Gastrocnemius medialis (tissue), 4 donors: Measurements from ENCODE around the gene ZNF846. TPM values are rescaled to one million over a fixed set of nuclear protein-coding genes. Genes with fewer than 3 reads are reported as not detected.
A peak's percentile ranks its signal among the peaks of the same experiment; 100 is the strongest.

Source experiments
- ATAC-seq, 2 donors: fragments of 150-250 bp; one replicate each; pipeline ENCODE4 v1.9.1; 2016
- DNase-seq, 2 donors: peaks; one replicate each; pipeline ENCODE4 v3.0.0-alpha.2; 2019
- H3K27ac ChIP-seq, 4 donors: fragments of 200-600 bp; sonication (generic); 1 replicate in 1 of 4; 2 replicates in 3 of 4; pipeline ENCODE4 v1.5.1; 2016 to 2018; ENCODE audit warnings: mild to moderate bottlenecking in 2 of 4, moderate library complexity in 1 of 4
- H3K27me3 ChIP-seq, 3 donors: fragments of 200-600 bp; sonication (generic) in 2 of 3; 1 replicate in 1 of 3; 2 replicates in 2 of 3; pipeline versions ENCODE4 v1.5.1 to v1.6.0; 2016 to 2019; ENCODE audit warnings: mild to moderate bottlenecking in 1 of 3, moderate library complexity in 1 of 3
- H3K36me3 ChIP-seq, 2 donors: fragments of 200-600 bp; sonication (generic) in 1 of 2; one replicate each; pipeline ENCODE4 v1.5.1; 2017 to 2018
- H3K4me1 ChIP-seq, 2 donors: fragments of 200-600 bp; sonication (generic) in 1 of 2; one replicate each; pipeline ENCODE4 v1.5.1; 2016 to 2017; ENCODE audit warnings: mild to moderate bottlenecking in 2 of 2
- H3K4me3 ChIP-seq, 4 donors: fragments of 200-600 bp; sonication (generic) in 3 of 4; 1 replicate in 1 of 4; 2 replicates in 3 of 4; pipeline ENCODE4 v1.5.1; 2016 to 2019; ENCODE audit warnings: mild to moderate bottlenecking in 2 of 4
- H3K9me3 ChIP-seq, 3 donors: fragments of 200-600 bp; sonication (generic) in 2 of 3; 1 replicate in 1 of 3; 2 replicates in 2 of 3; pipeline ENCODE4 v1.5.1; 2016 to 2019
- POLR2A ChIP-seq, 2 donors: fragments of 450-650 bp; IDR thresholded peaks; one replicate each; pipeline ENCODE4 v1.6.1; 2017; ENCODE audit warnings: antibody characterized with exemption in 2 of 2, mild to moderate bottlenecking in 2 of 2, moderate library complexity in 2 of 2
- in situ Hi-C, 4 donors: fragments of 200-750 bp; cut with MboI; loops; one replicate each; pipeline versions ENCODE4 v1.15.0 to v1.8.0; 2017; ENCODE audit warnings: low sequenced_read_pairs in 4 of 4
- intact Hi-C: fragments of 100-400 bp; cut with DNase I; formaldehyde crosslinking; loops from one replicate; pipeline ENCODE4 v1.15.1; 2023; ENCODE audit warnings: low total_unique reads
- total RNA-seq, 4 donors: library from RNA; depleted of rRNA; stranded (reverse); fragments of >200 nt; gene quantifications; one replicate each; pipeline versions ENCODE4 v1.1.0 to v1.2.3, GENCODE V29; 2016
- TF ChIP-seq, protein P1 (sequence below), 5 experiments: fragments of 450-650 bp in 3 of 5; fragments of 200-600 bp in 2 of 5; sonication (generic) in 2 of 5; IDR thresholded peaks in 4 of 5; conservative IDR thresholded peaks in 1 of 5; 1 replicate in 4 of 5; 2 replicates in 1 of 5; pipeline ENCODE4 v1.5.1; 2016 to 2019; ENCODE audit warnings: antibody characterized with exemption in 5 of 5, mild to moderate bottlenecking in 3 of 5, moderate library complexity in 3 of 5

Gene ZNF846
- total RNA-seq, result 1 to 10 TPM in 3 of 4 donors, under 1 TPM in 1; 0.63 to 5.0 (median 2.1) TPM

DNA sequence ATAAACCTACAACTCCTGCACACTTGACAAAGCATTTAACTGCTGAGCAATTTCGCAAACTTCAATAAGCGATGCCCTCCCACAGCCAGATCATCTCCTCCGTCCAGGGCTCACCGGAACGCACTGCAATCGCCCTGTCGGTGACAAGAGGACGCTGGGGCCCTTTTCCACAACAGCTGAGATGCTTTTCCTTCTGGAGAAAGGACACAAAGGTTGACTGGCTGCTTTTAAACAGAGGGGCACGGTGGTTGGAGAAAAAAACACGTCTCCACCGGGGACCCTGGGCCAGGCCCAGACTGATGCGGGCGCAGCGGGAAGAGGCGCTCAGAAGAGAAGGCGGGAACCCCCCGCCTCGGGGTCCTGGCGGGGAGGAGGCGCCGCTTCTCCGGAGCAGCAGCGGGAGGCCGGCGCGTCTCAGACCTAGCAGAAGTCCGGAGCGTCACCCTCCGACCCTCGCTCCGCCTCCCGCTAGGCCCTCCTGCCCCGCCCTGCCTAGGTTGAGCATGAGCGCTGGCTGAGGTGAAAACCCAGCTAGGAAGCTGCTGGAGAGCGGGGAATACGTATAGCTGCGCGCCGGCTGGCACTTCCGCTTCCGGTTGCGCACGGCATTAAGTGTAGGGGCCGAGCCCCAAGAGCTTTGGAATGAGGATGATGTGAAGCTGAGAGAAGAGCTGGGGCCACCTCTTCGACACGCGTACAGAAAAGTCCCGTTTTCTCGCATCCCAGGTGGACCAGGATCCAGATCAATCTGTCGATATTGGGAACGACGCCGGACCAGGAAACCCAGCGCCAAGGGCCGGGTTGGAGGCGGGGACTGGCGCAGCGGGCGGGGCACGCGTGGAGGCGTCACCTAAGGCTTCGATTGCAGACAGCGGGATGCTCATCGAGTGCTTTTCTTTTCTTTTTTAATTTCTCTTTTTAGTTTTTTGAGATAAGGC is at the start of gene ZNF846:
ZNF846 (minus strand) TSS at position 564 of the 938 bp plus-strand sequence. CDS start 3,788 bp downstream, outside the sequence.
- Histone ChIP-seq H3K4me1 (peaks cover 7 to 12% of the 10 kb centered on the region in 2 donors), H3K9me3 (no peaks in the 10 kb centered on the region), H3K36me3 (peaks cover 0 to 6% of the 10 kb centered on the region in 2 donors), H3K27me3 (no peaks in the 10 kb centered on the region), H3K4me3 (peak within 1 kb of the TSS; percentile 59 to 92 (median 88)), H3K27ac (peak within 1 kb of the TSS; percentile 85 to 91 (median 91))
- TF ChIP-seq, protein P1, sequence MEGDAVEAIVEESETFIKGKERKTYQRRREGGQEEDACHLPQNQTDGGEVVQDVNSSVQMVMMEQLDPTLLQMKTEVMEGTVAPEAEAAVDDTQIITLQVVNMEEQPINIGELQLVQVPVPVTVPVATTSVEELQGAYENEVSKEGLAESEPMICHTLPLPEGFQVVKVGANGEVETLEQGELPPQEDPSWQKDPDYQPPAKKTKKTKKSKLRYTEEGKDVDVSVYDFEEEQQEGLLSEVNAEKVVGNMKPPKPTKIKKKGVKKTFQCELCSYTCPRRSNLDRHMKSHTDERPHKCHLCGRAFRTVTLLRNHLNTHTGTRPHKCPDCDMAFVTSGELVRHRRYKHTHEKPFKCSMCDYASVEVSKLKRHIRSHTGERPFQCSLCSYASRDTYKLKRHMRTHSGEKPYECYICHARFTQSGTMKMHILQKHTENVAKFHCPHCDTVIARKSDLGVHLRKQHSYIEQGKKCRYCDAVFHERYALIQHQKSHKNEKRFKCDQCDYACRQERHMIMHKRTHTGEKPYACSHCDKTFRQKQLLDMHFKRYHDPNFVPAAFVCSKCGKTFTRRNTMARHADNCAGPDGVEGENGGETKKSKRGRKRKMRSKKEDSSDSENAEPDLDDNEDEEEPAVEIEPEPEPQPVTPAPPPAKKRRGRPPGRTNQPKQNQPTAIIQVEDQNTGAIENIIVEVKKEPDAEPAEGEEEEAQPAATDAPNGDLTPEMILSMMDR (IDR thresholded peaks at IDR 0.05 in 4 of 5, conservative IDR thresholded peaks at IDR 0.05 in 1 of 5), result no peak
- peak; percentile 29 to 42 for TF ChIP-seq POLR2A (IDR thresholded peaks at IDR 0.05)
- DNase-seq (peak; percentile 78 to 87), ATAC-seq (peak; percentile 99 to 100)
- in situ Hi-C loops (loop anchor here in 2 of 4 donors (10.0 to 25.0 kb wide), 2 partner anchors 144 to 156 kb away; partner anchors contain the start of gene ZNF561 (in 2 of the 2)), intact Hi-C loops (loop anchor here (1.0 to 10.0 kb wide), 5 partner anchors 50 to 444 kb away; partner anchors contain the start of genes FBXL12, ZNF121, ZNF559 and ZNF561)

DNA sequence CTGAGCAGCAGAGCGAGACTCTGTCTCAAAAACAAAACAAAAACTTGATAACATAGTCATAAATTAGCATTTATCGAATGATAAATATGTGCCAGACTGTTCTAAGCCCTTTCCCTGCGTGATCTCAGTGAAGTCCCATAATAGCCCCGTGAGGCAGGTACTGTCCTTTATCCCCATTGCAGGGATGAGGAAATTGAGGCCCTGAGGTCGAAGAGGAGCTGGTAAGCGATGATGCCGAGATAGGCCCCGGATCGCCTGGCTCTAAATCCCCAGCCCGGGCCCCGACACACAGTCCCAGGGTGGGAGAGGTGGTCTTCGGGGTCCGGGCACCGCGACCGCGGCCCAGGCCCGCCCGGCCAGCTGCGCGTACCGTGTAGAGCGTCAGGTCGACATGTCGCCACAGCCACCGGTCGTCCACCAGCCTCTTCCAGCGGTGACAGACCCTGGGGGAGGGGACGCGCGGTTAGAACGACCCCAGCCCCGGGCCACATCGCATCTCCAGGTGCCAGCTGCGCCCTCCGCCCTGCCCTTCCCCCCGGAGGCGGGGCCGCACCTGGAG is 49.7 kb upstream of the ZNF846 start:
- peaks cover 0 to 12% of the 10 kb centered on the region in 2 donors for H3K36me3 ChIP-seq
- peak in 1 of 2 donors; percentile 2 for ATAC-seq
- H3K4me3 ChIP-seq, result peak overlapping the region; percentile 93 to 100 (median 95)
- no peak for TF ChIP-seq POLR2A (IDR thresholded peaks at IDR 0.05)
- TF ChIP-seq, protein P1 (IDR thresholded peaks at IDR 0.05 in 4 of 5, conservative IDR thresholded peaks at IDR 0.05 in 1 of 5), result no peak
- in situ Hi-C loops (no loop called here), intact Hi-C loops (loop anchor here (2.0 to 5.0 kb wide), 4 partner anchors 49 to 986 kb away; partner anchors contain the start of genes MBD3L1, PPAN, ZNF266 and ZNF558)
- DNase-seq, result no peak
- H3K27me3 ChIP-seq, result no peaks in the 10 kb centered on the region
- peaks cover 10 to 23% of the 10 kb centered on the region in 2 donors for H3K4me1 ChIP-seq
- no peaks in the 10 kb centered on the region for H3K9me3 ChIP-seq
- peak overlapping the region; percentile 91 to 100 (median 98) for H3K27ac ChIP-seq

DNA sequence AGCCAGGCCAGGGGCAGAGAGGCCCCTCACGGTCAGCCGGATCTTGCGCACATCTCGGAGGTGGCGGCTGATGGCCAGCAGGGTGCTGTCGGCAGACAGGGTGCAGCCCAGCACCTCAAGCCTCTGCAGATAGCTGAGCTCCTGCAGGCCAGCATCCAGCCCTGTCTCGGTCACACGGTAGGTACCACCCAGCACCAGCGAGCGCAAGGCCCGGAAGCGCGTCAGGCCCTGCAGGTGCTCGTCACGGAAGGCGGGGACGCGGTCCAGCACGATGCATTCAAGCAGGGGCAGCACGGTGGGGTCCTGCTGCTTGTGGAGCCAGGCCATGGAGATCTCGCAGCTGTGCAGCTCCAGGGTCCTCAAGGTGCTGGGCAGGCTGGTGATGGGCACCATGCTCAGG is 42.6 kb upstream of the ZNF846 start:
- Histone ChIP-seq H3K27ac (no peak overlapping the region), H3K27me3 (no peaks in the 10 kb centered on the region), H3K36me3 (peaks cover 4 to 54% of the 10 kb centered on the region in 2 donors), H3K4me3 (no peak overlapping the region), H3K9me3 (no peaks in the 10 kb centered on the region), H3K4me1 (no peaks in the 10 kb centered on the region)
- intact Hi-C loops, result no loop called here
- ATAC-seq, result no peak
- no peak for DNase-seq
- TF ChIP-seq POLR2A (IDR thresholded peaks at IDR 0.05), result no peak
- TF ChIP-seq, protein P1 (IDR thresholded peaks at IDR 0.05 in 4 of 5, conservative IDR thresholded peaks at IDR 0.05 in 1 of 5), result no peak
- in situ Hi-C loops, result no loop called here

DNA sequence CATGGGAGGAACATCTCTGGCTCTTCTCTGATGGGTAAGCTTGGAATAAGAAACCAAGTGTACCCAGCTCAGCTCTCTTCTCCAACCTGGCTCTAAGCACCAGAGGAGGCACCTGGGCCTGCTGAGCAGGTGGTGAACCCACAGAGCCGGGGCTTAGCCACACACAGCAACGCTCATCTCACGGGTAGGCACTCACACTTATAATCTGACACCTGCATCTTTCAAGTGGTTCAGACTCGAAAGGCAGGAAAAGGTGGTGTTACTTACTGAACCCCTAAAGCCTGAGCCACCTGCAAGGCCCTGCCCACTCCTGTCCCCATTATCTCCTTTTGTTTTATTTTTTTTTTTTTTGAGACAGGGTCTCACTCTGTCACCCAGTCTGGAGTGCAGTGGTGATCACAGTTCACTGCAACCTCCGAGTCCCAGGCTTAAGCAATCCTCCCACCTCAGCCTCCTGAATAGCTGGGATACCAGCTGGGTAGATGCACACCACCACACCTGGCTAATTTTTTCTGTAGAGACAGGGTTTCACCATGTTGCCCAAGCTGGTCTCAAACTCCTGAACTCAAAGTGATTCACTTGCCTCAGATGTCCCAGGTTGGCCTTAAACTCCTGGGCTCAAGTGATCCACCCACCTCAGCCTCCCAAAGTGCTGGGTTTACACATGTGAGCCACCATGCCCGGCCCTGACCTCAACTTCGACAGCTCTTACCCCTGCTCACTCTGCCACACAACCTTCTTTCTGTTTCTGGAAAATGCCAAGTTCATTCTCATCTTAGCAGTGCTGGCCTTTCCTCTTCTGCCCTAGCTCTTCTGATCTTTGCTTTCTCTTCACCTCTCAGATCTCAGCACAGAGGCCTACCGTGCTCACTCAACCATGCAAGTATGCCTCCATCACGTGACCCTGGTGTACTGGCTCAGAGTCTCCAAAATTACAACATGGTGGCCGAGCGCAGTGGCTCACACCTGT is 40.6 kb upstream of the ZNF846 start:
- in situ Hi-C loops, result no loop called here
- TF ChIP-seq POLR2A (IDR thresholded peaks at IDR 0.05), result no peak
- TF ChIP-seq, protein P1 (IDR thresholded peaks at IDR 0.05 in 4 of 5, conservative IDR thresholded peaks at IDR 0.05 in 1 of 5), result no peak

More for the DNA sequence above, 40.6 kb upstream of the ZNF846 start:
- intact Hi-C loops, result no loop called here
- Histone ChIP-seq H3K36me3 (peaks cover 4 to 48% of the 10 kb centered on the region in 2 donors), H3K4me1 (no peaks in the 10 kb centered on the region), H3K4me3 (no peak overlapping the region), H3K27me3 (no peaks in the 10 kb centered on the region), H3K9me3 (no peaks in the 10 kb centered on the region), H3K27ac (no peak overlapping the region)
- DNase-seq (no peak), ATAC-seq (no peak)
